HEK293 (cell line): ENCODE measurements around the gene ADGRG7.

Experiments
- EGR2 ChIP-seq: fragments of 450-650 bp; formaldehyde crosslinking; IDR thresholded peaks from 2 replicates; pipeline ENCODE4 v1.5.1; 2016; ENCODE audit warnings: low read depth, missing biosample characterization, missing genetic modification characterization
- HOXC10 ChIP-seq: sonication (generic); formaldehyde crosslinking; IDR thresholded peaks from 2 replicates; pipeline ENCODE4 v1.8.1; 2023; ENCODE audit warnings: mild to moderate bottlenecking, missing genetic modification reagents
- KLF8 ChIP-seq: fragments of 450-650 bp; formaldehyde crosslinking; IDR thresholded peaks from 2 replicates; pipeline ENCODE4 v1.5.1; 2016; ENCODE audit warnings: missing biosample characterization, missing genetic modification characterization
- KLF9 ChIP-seq: fragments of 450-650 bp; formaldehyde crosslinking; IDR thresholded peaks from 2 replicates; pipeline ENCODE4 v1.5.1; 2016; ENCODE audit warnings: missing biosample characterization, missing genetic modification characterization, low read depth
- OVOL3 ChIP-seq: fragments of 450-650 bp; formaldehyde crosslinking; IDR thresholded peaks from 2 replicates; pipeline ENCODE4 v1.5.1; 2016; ENCODE audit warnings: missing biosample characterization, missing genetic modification characterization
- SALL2 ChIP-seq: fragments of 450-650 bp; formaldehyde crosslinking; IDR thresholded peaks from 2 replicates; pipeline ENCODE4 v1.5.0; 2017; ENCODE audit warnings: missing biosample characterization, mild to moderate bottlenecking, missing genetic modification characterization, borderline replicate concordance
- SP7 ChIP-seq: fragments of 450-650 bp; formaldehyde crosslinking; IDR thresholded peaks from 2 replicates; pipeline ENCODE4 v1.5.1; 2016; ENCODE audit warnings: missing biosample characterization, missing genetic modification characterization
- ZNF112 ChIP-seq: fragments of 450-650 bp; formaldehyde crosslinking; IDR thresholded peaks from 2 replicates; pipeline ENCODE4 v1.5.0; 2017; ENCODE audit warnings: missing biosample characterization, missing genetic modification characterization
- ZNF155 ChIP-seq: fragments of 450-650 bp; formaldehyde crosslinking; IDR thresholded peaks from 2 replicates; pipeline ENCODE4 v1.5.1; 2016; ENCODE audit warnings: missing biosample characterization, missing genetic modification characterization
- ZNF202 ChIP-seq: fragments of 450-650 bp; formaldehyde crosslinking; IDR thresholded peaks from 2 replicates; pipeline ENCODE4 v1.5.1; 2016; ENCODE audit warnings: missing biosample characterization, missing genetic modification characterization, borderline replicate concordance
- ZNF214 ChIP-seq: fragments of 450-650 bp; formaldehyde crosslinking; IDR thresholded peaks from 2 replicates; pipeline ENCODE4 v1.5.1; 2017; ENCODE audit warnings: missing biosample characterization, mild to moderate bottlenecking, missing genetic modification characterization, borderline replicate concordance
- ZNF221 ChIP-seq: fragments of 450-650 bp; formaldehyde crosslinking; IDR thresholded peaks from 2 replicates; pipeline ENCODE4 v1.5.1; 2017; ENCODE audit warnings: missing biosample characterization, missing genetic modification characterization, borderline replicate concordance
- ZNF266 ChIP-seq: fragments of 450-650 bp; formaldehyde crosslinking; IDR thresholded peaks from 2 replicates; pipeline ENCODE4 v1.5.1; 2016; ENCODE audit warnings: missing biosample characterization, missing genetic modification characterization, low read depth
- ZNF354C ChIP-seq: fragments of 450-650 bp; formaldehyde crosslinking; IDR thresholded peaks from 2 replicates; pipeline ENCODE4 v1.5.1; 2016; ENCODE audit warnings: missing biosample characterization, missing genetic modification characterization, low read depth, borderline replicate concordance
- ZNF404 ChIP-seq: fragments of 450-650 bp; formaldehyde crosslinking; IDR thresholded peaks from 2 replicates; pipeline ENCODE4 v1.5.1; 2017; ENCODE audit warnings: missing biosample characterization, missing genetic modification characterization
- ZNF514 ChIP-seq: fragments of 450-650 bp; formaldehyde crosslinking; IDR thresholded peaks from 2 replicates; pipeline ENCODE4 v1.5.1; 2016; ENCODE audit warnings: missing biosample characterization, missing genetic modification characterization
- ZNF521 ChIP-seq: fragments of 450-650 bp; formaldehyde crosslinking; IDR thresholded peaks from 2 replicates; pipeline ENCODE4 v1.5.1; 2017; ENCODE audit warnings: missing biosample characterization, mild to moderate bottlenecking, missing genetic modification characterization
- ZNF610 ChIP-seq: fragments of 450-650 bp; formaldehyde crosslinking; IDR thresholded peaks from 2 replicates; pipeline ENCODE4 v1.5.1; 2016; ENCODE audit warnings: missing biosample characterization, missing genetic modification characterization, borderline replicate concordance
- ZNF621 ChIP-seq: fragments of 450-650 bp; formaldehyde crosslinking; IDR thresholded peaks from 2 replicates; pipeline ENCODE4 v1.5.1; 2017; ENCODE audit warnings: missing biosample characterization, missing genetic modification characterization
- ZNF623 ChIP-seq: fragments of 450-650 bp; formaldehyde crosslinking; IDR thresholded peaks from 2 replicates; pipeline ENCODE4 v1.5.1; 2016; ENCODE audit warnings: missing biosample characterization, missing genetic modification characterization
- ZNF664 ChIP-seq: fragments of 450-650 bp; formaldehyde crosslinking; IDR thresholded peaks from 2 replicates; pipeline ENCODE4 v1.5.1; 2016; ENCODE audit warnings: missing biosample characterization, missing genetic modification characterization
- ZNF792 ChIP-seq: fragments of 450-650 bp; formaldehyde crosslinking; IDR thresholded peaks from 2 replicates; pipeline ENCODE4 v1.5.1; 2016; ENCODE audit warnings: missing biosample characterization, missing genetic modification characterization
- TF ChIP-seq, protein P1 (sequence below): fragments of 450-650 bp; formaldehyde crosslinking; IDR thresholded peaks from 2 replicates; pipeline ENCODE4 v1.5.1; 2016; ENCODE audit warnings: missing biosample characterization, missing genetic modification characterization
- TF ChIP-seq, protein P2 (sequence below): fragments of 450-650 bp; formaldehyde crosslinking; IDR thresholded peaks from 2 replicates; pipeline ENCODE4 v1.5.1; 2016; ENCODE audit warnings: missing biosample characterization, missing genetic modification characterization
- TF ChIP-seq, protein P3 (sequence below): fragments of 450-650 bp; formaldehyde crosslinking; IDR thresholded peaks from 2 replicates; pipeline ENCODE4 v1.5.1; 2016; ENCODE audit warnings: missing biosample characterization, missing genetic modification characterization
- TF ChIP-seq, protein P4 (sequence below): fragments of 450-650 bp; formaldehyde crosslinking; IDR thresholded peaks from 2 replicates; pipeline ENCODE4 v1.5.1; 2017; ENCODE audit warnings: missing biosample characterization, missing genetic modification characterization
- TF ChIP-seq, protein P5 (sequence below): fragments of 450-650 bp; IDR thresholded peaks from 2 replicates; pipeline ENCODE4 v1.5.1; 2018; ENCODE audit warnings: missing biosample characterization, mild to moderate bottlenecking, missing genetic modification characterization
- TF ChIP-seq, protein P6 (sequence below): fragments of 450-650 bp; formaldehyde crosslinking; IDR thresholded peaks from 2 replicates; pipeline ENCODE4 v1.5.1; 2016; ENCODE audit warnings: missing biosample characterization, missing genetic modification characterization
- TF ChIP-seq, protein P7 (sequence below): fragments of 450-650 bp; formaldehyde crosslinking; IDR thresholded peaks from 2 replicates; pipeline ENCODE4 v1.5.1; 2016; ENCODE audit warnings: missing biosample characterization, missing genetic modification characterization

ADGRG7 gene

DNA sequence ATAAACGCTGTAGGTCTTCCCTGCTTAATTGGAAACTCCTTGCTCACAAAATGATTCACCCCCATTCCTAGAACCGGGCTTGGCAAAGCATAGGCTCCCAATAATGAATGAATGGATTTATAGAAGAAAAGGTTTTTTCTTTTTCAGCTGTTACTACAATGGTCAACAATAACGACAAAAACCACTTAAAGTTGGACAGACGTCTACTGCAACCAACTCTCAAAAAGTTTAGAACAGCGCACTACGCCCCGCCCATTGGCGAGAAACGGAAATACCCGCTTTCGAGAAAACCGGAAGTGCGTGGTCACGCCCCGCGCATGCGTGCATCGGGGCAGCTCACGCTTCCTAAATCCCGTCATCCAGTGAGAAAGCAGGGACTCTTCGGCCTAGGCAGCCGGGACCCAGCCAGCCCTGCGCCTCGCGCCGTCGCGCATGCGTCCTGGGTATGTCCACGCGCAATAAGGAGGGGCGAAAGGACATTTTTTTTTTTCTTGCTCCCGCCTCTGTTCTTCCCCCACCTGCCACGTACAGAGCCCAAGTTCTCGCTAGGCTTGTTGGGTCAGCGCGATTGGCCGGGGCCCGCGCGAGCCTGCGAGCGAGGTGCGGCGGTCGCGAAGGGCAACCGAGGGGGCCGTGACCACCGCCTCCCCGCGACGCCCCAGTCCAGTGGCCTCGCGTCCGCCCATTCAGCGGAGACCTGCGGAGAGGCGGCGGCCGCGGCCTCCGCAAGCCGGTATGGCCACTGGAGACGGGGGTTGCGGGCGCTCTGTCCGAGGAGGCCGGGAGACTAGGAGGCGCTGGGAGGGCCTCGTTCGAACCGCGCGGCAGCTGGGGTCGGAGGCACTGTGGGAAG, 99.8 kb downstream of the ADGRG7 start, which contains the start of gene TFG (continued):
- TF ChIP-seq ZNF354C (tag by site-specific recombination) (no peak), SP7 (tag by site-specific recombination) (no peak), ZNF266 (tag by site-specific recombination) (no peak), ZNF112 (no peak), KLF9 (peak; percentile 51), ZNF221 (tag by site-specific recombination) (no peak), ZNF610 (no peak), HOXC10 (CRISPR knock-in tag) (no peak), ZNF202 (no peak), ZNF521 (tag by site-specific recombination) (no peak), ZNF214 (tag by site-specific recombination) (no peak), ZNF621 (tag by site-specific recombination) (no peak), ZNF623 (no peak), EGR2 (tag by site-specific recombination) (no peak), ZNF792 (tag by site-specific recombination) (no peak), ZNF514 (tag by site-specific recombination) (no peak), ZNF404 (tag by site-specific recombination) (no peak), ZNF155 (no peak), ZNF664 (tag by site-specific recombination) (no peak), OVOL3 (no peak), SALL2 (tag by site-specific recombination) (no peak), KLF8 (tag by site-specific recombination) (no peak; the same call in 1 of the 2 replicates)
- TF ChIP-seq, protein P1, sequence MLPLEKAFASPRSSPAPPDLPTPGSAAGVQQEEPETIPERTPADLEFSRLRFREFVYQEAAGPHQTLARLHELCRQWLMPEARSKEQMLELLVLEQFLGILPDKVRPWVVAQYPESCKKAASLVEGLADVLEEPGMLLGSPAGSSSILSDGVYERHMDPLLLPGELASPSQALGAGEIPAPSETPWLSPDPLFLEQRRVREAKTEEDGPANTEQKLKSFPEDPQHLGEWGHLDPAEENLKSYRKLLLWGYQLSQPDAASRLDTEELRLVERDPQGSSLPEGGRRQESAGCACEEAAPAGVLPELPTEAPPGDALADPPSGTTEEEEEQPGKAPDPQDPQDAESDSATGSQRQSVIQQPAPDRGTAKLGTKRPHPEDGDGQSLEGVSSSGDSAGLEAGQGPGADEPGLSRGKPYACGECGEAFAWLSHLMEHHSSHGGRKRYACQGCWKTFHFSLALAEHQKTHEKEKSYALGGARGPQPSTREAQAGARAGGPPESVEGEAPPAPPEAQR (tag by site-specific recombination): no peak
- TF ChIP-seq, protein P2, sequence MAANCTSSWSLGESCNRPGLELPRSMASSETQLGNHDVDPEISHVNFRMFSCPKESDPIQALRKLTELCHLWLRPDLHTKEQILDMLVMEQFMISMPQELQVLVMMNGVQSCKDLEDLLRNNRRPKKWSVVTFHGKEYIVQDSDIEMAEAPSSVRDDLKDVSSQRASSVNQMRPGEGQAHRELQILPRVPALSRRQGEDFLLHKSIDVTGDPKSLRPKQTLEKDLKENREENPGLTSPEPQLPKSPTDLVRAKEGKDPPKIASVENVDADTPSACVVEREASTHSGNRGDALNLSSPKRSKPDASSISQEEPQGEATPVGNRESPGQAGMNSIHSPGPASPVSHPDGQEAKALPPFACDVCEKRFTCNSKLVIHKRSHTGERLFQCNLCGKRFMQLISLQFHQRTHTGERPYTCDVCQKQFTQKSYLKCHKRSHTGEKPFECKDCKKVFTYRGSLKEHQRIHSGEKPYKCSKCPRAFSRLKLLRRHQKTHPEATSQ (tag by site-specific recombination): no peak
- TF ChIP-seq, protein P3, sequence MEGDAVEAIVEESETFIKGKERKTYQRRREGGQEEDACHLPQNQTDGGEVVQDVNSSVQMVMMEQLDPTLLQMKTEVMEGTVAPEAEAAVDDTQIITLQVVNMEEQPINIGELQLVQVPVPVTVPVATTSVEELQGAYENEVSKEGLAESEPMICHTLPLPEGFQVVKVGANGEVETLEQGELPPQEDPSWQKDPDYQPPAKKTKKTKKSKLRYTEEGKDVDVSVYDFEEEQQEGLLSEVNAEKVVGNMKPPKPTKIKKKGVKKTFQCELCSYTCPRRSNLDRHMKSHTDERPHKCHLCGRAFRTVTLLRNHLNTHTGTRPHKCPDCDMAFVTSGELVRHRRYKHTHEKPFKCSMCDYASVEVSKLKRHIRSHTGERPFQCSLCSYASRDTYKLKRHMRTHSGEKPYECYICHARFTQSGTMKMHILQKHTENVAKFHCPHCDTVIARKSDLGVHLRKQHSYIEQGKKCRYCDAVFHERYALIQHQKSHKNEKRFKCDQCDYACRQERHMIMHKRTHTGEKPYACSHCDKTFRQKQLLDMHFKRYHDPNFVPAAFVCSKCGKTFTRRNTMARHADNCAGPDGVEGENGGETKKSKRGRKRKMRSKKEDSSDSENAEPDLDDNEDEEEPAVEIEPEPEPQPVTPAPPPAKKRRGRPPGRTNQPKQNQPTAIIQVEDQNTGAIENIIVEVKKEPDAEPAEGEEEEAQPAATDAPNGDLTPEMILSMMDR (tag by site-specific recombination): no peak
- TF ChIP-seq, protein P4, sequence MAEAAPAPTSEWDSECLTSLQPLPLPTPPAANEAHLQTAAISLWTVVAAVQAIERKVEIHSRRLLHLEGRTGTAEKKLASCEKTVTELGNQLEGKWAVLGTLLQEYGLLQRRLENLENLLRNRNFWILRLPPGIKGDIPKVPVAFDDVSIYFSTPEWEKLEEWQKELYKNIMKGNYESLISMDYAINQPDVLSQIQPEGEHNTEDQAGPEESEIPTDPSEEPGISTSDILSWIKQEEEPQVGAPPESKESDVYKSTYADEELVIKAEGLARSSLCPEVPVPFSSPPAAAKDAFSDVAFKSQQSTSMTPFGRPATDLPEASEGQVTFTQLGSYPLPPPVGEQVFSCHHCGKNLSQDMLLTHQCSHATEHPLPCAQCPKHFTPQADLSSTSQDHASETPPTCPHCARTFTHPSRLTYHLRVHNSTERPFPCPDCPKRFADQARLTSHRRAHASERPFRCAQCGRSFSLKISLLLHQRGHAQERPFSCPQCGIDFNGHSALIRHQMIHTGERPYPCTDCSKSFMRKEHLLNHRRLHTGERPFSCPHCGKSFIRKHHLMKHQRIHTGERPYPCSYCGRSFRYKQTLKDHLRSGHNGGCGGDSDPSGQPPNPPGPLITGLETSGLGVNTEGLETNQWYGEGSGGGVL (tag by site-specific recombination): peak; percentile 71
- TF ChIP-seq, protein P5, sequence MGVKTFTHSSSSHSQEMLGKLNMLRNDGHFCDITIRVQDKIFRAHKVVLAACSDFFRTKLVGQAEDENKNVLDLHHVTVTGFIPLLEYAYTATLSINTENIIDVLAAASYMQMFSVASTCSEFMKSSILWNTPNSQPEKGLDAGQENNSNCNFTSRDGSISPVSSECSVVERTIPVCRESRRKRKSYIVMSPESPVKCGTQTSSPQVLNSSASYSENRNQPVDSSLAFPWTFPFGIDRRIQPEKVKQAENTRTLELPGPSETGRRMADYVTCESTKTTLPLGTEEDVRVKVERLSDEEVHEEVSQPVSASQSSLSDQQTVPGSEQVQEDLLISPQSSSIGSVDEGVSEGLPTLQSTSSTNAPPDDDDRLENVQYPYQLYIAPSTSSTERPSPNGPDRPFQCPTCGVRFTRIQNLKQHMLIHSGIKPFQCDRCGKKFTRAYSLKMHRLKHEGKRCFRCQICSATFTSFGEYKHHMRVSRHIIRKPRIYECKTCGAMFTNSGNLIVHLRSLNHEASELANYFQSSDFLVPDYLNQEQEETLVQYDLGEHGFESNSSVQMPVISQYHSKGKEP (tag by site-specific recombination): no peak
- TF ChIP-seq, protein P6, sequence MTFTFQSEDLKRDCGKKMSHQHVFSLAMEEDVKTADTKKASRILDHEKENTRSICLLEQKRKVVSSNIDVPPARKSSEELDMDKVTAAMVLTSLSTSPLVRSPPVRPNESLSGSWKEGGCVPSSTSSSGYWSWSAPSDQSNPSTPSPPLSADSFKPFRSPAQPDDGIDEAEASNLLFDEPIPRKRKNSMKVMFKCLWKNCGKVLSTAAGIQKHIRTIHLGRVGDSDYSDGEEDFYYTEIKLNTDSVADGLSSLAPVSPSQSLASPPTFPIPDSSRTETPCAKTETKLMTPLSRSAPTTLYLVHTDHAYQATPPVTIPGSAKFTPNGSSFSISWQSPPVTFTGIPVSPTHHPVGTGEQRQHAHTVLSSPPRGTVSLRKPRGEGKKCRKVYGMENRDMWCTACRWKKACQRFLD (tag by site-specific recombination): no peak
- TF ChIP-seq, protein P7, sequence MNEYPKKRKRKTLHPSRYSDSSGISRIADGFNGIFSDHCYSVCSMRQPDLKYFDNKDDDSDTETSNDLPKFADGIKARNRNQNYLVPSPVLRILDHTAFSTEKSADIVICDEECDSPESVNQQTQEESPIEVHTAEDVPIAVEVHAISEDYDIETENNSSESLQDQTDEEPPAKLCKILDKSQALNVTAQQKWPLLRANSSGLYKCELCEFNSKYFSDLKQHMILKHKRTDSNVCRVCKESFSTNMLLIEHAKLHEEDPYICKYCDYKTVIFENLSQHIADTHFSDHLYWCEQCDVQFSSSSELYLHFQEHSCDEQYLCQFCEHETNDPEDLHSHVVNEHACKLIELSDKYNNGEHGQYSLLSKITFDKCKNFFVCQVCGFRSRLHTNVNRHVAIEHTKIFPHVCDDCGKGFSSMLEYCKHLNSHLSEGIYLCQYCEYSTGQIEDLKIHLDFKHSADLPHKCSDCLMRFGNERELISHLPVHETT: no peak
